RCC 7860 (cell line): Measurements from ENCODE around the gene NRXN2.
"Not testable (repeated sequence)": the region's sequence is repeated elsewhere in the genome, so short reads cannot be mapped to it uniquely, and the experiment has no call there.

Experiments
- DNase-seq: peaks from one replicate; pipeline ENCODE4 v3.0.0-alpha.2; 2015; ENCODE audit warnings: low spot score
- FAIRE-seq: peaks from 2 replicates; lab custom pipeline; 2012; peaks lifted over from hg19 to GRCh38; lab: Jason Lieb, UNC

The NRXN2 gene

DNA sequence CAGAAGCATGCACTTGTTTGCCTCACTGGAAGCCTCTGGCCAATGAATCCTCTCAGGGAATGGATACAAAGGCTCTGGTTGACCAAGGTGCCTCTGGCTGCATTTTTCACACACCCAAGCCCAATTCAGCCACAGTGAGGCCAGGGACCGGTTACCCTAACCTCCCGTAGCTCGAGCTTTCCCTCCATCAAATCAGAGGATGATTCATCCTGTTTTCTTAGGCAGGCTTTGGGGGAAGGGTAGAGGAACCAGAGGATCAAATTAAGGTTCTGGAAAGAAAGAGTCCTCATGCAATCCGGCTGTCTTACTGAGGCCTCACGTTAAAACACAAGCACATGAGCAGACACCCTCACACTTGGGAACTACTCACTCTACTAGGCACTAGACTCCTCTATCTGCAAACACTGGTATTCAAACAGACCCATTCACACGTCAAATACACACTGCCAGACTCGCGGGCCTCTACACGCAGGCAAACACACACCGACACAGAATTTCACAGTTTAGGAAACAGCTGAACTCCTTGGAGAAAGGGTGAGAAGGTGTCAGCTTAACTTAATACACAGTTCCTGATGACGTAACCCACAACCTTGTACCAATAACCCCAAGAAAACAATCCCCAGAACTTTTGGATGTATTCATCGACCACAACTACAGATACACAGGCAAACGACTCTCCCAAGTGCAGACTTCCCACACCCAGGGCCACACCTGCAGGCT lies 12.4 kb downstream of the NRXN2 start:
- FAIRE-seq, result no peak
- DNase-seq, result no peak

- FAIRE-seq, result no peak
- no peak for DNase-seq
Measured at GRCh38 chr11:64705501-64705900, 17.5 kb downstream of the NRXN2 start.

GRCh38 chr11:64703048-64703447 lies 19.9 kb downstream of the NRXN2 start:
- FAIRE-seq (no peak), DNase-seq (no peak)

- DNase-seq, FAIRE-seq: not testable (repeated sequence)
Measured at GRCh38 chr11:64701956-64702355, 21.0 kb downstream of the NRXN2 start.

DNA sequence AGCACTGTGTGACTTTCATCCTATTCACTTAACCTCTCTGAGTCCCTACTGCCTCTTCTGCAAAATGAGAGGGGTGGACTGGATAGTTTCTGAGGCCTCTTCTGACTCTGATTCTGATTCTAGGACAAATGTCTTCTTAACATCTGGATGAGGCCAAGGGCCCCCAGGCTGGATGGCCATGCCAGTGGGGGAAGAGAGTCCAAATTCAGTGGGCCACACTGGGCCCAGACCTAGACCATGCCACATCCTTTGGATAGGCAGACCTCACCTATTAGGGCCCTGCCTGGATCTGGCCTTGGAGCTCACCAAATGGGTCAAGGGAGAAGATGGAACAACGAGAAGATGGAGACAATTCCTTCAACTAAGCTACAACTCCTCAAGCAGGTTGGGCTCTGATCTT lies 24.6 kb downstream of the NRXN2 start:
- FAIRE-seq (no peak), DNase-seq (no peak)

GRCh38 chr11:64697663-64698375 lies 25.2 kb downstream of the NRXN2 start:
- FAIRE-seq (no peak), DNase-seq (no peak)

GRCh38 chr11:64696045-64696444 lies 27.0 kb downstream of the NRXN2 start:
- DNase-seq (no peak), FAIRE-seq (no peak)

DNA sequence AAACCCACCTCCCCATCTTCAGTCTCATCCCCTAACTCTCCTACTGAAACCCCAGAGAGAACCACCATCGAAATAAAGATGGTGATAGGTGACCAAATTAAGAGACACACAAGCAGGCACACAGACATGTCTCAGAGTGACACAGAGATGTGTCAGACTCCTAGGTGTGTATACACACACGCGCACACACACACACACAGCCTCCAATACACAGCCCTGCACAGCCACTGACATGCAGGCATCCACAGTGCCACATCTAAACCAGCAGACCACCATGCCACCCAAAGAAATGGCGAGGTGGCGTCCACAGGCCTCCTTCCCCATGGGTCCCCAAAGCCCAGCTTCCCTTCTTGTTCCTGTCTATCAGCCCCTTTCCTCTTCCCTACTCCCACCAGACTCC lies 27.4 kb downstream of the NRXN2 start:
- no peak for FAIRE-seq
- DNase-seq, result no peak

GRCh38 chr11:64694821-64695365 lies 28.1 kb downstream of the NRXN2 start:
- no peak for FAIRE-seq
- DNase-seq, result peak; percentile 28

DNA sequence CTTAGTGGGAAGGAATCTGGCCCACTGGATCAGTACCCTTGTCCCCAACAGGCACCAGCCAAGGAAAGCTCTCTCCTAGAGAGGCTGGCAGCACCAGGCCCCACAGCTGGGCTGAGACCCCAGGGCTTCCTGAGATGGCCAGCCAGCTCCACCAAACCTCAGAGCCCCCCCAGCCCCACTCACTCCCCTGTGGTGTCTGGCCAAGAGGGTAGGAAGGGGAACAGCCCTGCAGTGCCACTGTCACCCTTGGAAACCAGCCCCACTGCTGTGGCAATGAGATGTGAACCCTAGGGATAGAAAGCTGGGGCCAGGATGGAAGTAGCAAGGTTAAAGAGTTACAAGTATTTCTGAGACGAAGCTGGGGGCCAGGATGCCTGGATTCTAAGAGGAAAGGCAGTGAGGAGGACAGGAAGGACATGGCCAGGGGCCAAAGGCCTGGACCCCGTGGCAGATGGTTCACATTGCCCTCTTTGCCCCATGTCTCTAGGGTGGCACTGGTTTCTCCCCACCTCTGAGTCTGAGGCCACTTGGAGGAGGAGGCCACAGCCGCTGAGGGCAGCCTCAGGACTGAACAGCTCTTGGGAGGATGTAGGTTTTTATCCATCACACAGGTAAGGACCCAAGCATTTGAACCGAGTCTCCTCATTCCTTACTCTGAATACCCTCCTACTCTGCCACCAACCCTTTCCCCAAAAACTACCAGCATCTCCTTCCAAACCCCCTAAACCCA lies 28.8 kb downstream of the NRXN2 start:
- DNase-seq (no peak), FAIRE-seq (no peak)

- DNase-seq (no peak), FAIRE-seq (no peak)
Measured at GRCh38 chr11:64692764-64693331, 30.1 kb downstream of the NRXN2 start.

DNA sequence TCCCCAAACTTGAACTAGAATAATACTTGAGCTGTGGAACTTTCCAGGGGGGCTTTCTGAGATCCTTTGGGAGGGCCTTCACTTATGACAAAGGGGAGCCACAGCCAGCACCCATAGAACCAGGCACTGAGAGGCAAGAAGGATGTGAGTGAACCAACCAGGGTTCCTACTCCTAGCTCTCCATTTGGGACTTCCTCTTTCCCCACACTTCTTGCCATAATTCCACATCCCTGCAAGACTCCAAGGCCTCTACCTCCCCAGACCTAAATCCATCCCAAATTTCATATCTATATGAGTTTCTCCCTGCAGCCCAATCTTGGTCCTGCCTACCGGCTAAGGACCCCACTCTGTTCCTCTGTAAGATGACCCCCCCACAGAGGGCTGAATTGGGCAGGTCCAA lies 31.5 kb downstream of the NRXN2 start:
- DNase-seq (no peak), FAIRE-seq (no peak)

DNA sequence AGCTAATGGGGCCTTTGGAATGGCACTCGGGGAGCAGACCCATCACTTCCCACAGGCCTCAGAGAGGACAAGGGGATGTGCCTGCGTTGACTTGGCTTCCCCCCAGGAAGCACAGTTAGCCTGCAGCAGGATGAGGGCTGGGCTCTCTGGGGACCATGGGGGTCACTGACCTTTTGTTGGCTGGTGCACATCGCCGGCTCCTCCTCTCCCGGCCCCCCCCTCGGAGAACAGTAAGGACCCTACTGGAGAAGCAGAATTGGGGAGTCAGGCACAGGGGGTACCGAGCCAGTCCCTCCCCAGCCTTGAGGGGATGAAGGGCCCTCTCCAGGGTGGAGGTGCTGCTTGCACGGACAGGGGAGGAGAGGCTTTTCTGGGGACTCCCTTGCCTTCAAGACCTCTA lies 32.8 kb downstream of the NRXN2 start:
- no peak for FAIRE-seq

DNA sequence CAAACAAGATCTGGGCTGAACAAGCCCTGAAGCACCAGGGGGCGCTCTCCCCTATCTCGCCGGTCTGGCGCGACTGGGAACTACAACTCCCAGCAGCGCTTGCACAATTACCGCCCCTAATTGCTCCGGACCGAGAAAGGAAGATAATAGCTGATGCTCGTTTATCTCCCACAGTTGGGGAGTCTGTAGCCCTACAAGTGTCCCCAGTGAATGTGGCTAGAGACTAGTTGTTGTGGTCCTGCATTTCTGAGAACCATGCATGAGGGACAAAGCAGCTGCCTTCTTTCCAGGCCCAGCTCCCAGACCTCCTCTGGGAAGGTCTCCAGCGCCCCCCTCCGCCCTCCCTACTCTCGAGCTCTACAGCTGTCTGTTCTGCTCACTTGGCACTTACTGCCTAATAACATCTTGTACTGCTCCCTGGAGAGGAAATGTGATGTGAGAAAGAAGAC lies 34.4 kb downstream of the NRXN2 start:
- FAIRE-seq, result no peak
- DNase-seq, result peak; percentile 59

More for the DNA sequence above, 32.8 kb downstream of the NRXN2 start:
- DNase-seq, result no peak

DNA sequence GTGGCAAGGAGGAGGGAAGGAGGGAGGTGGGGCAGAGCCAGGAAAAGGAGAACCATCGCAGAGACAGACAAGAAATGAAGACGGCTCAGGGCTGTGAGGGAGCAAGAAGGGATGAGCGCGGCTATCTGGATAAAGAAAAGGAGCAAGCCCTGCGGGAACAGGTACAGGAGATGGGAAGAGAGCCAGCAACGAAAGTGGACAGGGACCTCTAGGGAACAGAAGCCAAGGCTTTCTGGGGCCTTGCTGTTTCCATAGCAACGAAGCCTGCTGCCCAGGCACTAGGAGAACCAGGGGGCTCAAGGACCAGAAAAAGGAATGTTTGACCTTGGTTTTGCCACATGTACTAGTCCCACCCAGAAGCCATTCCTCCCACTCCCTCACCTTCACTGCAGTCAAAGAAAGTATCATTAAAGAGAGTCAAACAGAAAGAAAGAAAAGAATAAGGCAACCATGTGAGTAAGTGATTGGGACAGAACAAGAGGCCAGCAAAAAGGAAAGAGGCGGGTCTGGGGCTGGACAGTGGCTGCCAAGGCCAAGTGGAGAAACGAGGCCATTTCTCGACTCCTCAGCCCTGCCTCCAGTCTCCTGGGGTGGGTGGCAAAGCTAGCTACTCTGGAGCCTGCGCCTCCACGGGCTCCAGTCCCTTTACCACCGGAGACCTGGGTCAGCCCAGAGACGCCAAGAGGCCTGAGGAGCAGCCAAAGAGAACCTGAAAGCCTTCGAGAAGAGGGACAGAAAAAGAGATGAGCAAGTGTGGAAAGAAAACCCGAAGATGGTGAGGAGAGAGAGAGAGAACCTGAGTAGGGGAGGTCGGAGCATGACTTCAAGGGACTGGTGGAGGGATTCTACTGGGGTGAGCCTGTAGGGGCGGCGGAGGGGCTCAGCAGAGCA lies 35.1 kb downstream of the NRXN2 start:
- FAIRE-seq (no peak), DNase-seq (no peak)

DNA sequence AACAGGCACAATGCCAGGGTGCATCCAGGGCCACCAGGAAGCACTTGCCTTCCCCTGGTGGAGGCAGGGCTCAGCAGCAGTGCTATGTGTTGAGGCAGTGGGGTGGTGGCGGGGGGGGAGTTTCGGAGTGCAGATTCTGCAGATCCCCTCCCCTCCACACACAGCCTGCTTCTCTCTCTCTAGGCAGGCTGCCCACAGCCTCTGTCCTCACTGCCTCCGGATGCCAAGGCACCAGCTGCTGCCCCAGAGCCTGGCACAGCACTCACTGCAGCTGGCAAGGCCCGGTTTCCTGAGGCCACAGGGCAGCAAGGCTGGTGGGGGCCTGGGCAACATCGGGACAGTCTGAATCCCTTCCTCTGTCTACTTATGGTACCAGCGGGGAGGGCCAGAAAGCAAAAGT lies 35.8 kb downstream of the NRXN2 start:
- no peak for DNase-seq
- no peak for FAIRE-seq

- no peak for FAIRE-seq
Measured at GRCh38 chr11:64686466-64687170, 36.4 kb downstream of the NRXN2 start.

DNA sequence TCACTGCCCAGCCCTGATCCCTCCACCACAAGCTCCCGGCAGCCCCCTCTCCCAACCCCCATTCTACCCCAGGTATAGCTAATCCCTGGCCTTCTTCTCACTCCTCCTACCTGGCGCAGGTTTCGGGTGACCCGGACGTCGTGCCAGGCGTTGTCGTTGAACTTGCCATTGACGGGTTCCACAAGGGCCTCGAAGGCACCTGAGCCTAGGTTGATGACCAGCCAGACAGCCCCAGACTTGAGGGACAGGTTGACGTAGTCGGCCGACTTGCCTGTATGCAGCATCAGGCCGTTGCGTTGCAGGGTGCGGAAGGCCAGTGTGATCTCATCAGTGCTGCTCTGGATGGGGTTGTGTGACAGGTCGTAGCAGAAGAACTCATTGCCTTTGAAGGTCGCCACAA lies 37.5 kb downstream of the NRXN2 start:
- DNase-seq, result no peak
- no peak for FAIRE-seq

More at GRCh38 chr11:64686466-64687170, 36.4 kb downstream of the NRXN2 start:
- DNase-seq, result no peak

- FAIRE-seq (no peak), DNase-seq (no peak)
Measured at GRCh38 chr11:64684357-64684756, 38.6 kb downstream of the NRXN2 start.
